ENCODE data around the gene KRT24.

- TF ChIP-seq POLR2A (IDR thresholded peaks at IDR 0.05) (no peak), CTCF (IDR thresholded peaks at IDR 0.05) (no peak), EP300 (IDR thresholded peaks at IDR 0.05) (no peak)
Observed at GRCh38 chr17:40735016-40735415, 31.5 kb upstream of the KRT24 start.

All from suprapubic skin (tissue), 3 donors.